ENCODE results near the gene SLC8A1.

SLC8A1 gene

DNA sequence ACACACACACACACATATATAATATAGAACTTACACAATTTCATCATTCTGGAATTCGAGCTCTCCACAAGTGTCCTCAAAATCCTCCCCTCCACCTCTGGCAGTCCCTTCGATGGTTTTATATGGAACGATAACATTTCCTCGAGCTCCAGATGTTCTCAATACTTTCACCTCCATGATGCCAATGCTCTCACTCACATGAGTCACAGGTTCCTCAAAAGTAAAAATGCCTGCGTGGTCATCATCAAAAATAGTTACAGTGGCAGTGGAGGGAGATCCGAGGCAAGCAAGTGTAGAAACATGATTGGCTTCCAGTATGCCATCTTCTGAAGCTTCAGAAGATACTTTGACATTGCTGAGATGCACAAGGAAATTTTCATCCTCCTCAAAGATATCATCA is 23.5 kb downstream of the SLC8A1 start:
- TF ChIP-seq, protein P1, sequence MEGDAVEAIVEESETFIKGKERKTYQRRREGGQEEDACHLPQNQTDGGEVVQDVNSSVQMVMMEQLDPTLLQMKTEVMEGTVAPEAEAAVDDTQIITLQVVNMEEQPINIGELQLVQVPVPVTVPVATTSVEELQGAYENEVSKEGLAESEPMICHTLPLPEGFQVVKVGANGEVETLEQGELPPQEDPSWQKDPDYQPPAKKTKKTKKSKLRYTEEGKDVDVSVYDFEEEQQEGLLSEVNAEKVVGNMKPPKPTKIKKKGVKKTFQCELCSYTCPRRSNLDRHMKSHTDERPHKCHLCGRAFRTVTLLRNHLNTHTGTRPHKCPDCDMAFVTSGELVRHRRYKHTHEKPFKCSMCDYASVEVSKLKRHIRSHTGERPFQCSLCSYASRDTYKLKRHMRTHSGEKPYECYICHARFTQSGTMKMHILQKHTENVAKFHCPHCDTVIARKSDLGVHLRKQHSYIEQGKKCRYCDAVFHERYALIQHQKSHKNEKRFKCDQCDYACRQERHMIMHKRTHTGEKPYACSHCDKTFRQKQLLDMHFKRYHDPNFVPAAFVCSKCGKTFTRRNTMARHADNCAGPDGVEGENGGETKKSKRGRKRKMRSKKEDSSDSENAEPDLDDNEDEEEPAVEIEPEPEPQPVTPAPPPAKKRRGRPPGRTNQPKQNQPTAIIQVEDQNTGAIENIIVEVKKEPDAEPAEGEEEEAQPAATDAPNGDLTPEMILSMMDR (IDR thresholded peaks at IDR 0.05; ENCODE audit: low read depth, low read length) = no peak
- H3K4me3 ChIP-seq (ENCODE audit: low read depth, low read length) = no peak overlapping the region

DNA sequence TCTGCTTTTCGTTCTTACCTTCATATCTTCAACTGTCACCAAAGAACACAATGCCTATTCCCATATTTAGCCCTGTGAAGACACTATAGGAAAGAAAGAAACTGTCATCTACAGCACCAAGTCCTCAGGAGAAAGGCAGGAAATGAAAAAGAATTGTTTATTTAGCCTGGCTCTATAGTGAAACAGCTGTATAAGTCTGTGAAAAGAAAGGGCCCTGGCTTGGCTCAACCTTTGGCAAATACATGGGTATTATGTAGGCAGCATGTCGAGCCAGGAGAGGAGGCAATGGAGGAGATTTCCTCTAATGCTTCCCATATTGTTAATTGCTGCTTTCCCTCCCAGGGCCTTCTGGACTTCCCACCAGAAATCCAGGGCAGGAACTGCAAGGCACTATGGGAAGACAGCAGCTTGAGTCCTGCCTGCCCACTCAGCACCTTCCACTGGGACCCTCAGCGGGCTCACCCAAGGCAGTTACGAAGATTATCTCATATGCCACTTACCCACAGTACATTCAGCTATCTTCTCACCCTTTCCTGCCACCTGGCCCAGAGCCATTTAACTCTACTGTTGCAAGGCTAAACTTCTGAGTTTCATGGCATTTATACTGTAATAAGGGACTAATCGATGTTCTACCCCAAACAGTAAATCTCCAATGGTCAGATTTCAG is 30.1 kb downstream of the SLC8A1 start:
- TF ChIP-seq, protein P1 (IDR thresholded peaks at IDR 0.05; ENCODE audit: low read depth, low read length) = no peak

GRCh38 chr2:40420478-40420877 is 31.4 kb downstream of the SLC8A1 start:
- TF ChIP-seq, protein P1 (IDR thresholded peaks at IDR 0.05; ENCODE audit: low read depth, low read length) = no peak
- no peak overlapping the region for H3K4me3 ChIP-seq (ENCODE audit: low read depth, low read length)

More for the DNA sequence above, 30.1 kb downstream of the SLC8A1 start:
- no peak overlapping the region for H3K4me3 ChIP-seq (ENCODE audit: low read depth, low read length)

GRCh38 chr2:40419364-40419762 is 32.5 kb downstream of the SLC8A1 start:
- TF ChIP-seq, protein P1 (IDR thresholded peaks at IDR 0.05; ENCODE audit: low read depth, low read length) = no peak
- H3K4me3 ChIP-seq (ENCODE audit: low read depth, low read length) = no peak overlapping the region

GRCh38 chr2:40418614-40419363 is 33.1 kb downstream of the SLC8A1 start:
- TF ChIP-seq, protein P1 (IDR thresholded peaks at IDR 0.05; ENCODE audit: low read depth, low read length) = no peak
- H3K4me3 ChIP-seq (ENCODE audit: low read depth, low read length) = no peak overlapping the region

- TF ChIP-seq, protein P1 (IDR thresholded peaks at IDR 0.05; ENCODE audit: low read depth, low read length) = no peak
- H3K4me3 ChIP-seq (ENCODE audit: low read depth, low read length) = no peak overlapping the region
These were observed 35.4 kb downstream of the SLC8A1 start for GRCh38 chr2:40416486-40416885.

DNA sequence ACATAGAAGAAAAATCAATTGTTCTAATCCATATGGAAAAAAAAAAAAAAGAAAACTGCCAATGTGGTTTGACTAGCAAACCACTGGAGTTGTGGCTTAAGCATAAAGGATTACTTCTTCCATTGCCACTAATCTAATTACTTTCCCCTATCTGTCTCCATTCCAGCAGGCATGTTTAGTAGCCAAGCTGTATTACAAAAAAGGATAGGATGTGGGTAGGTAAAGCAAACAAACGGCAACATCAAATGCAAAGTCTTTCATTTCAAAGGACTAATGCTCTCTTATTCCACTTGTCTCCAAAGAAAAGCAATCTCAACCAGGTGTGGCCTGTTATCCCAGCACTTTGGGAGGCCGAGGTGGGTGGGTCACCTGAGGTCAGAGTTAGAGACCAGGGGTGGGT is 36.5 kb downstream of the SLC8A1 start:
- TF ChIP-seq, protein P1 (IDR thresholded peaks at IDR 0.05; ENCODE audit: low read depth, low read length) = no peak
- H3K4me3 ChIP-seq (ENCODE audit: low read depth, low read length) = no peak overlapping the region
